Subcutaneous abdominal adipose tissue (tissue), 5 donors: ENCODE results near the gene SP3.
A peak's percentile ranks its signal among the peaks of the same experiment; 100 is the strongest.

ENCODE experiments used
- H3K27ac ChIP-seq: one replicate; pipeline ENCODE4 v1.7.0; 2013; ENCODE audit warnings: low read depth, mild to moderate bottlenecking, inconsistent platforms, low read length, moderate library complexity
- H3K27me3 ChIP-seq, 5 donors: one replicate each; pipeline ENCODE4 v1.7.0; 2013; ENCODE audit warnings: low read length in 5 of 5, inconsistent platforms in 1 of 5; ENCODE audit not compliant: control insufficient read depth in 5 of 5, insufficient read depth in 4 of 5
- H3K36me3 ChIP-seq, 5 donors: one replicate each; pipeline ENCODE4 v1.7.0; 2013; ENCODE audit warnings: low read length in 5 of 5; ENCODE audit not compliant: control insufficient read depth in 5 of 5, insufficient read depth in 5 of 5
- H3K4me1 ChIP-seq, 5 donors: one replicate each; pipeline ENCODE4 v1.7.0; 2013; ENCODE audit warnings: low read length in 5 of 5, mild to moderate bottlenecking in 3 of 5, moderate library complexity in 1 of 5; ENCODE audit not compliant: control insufficient read depth in 5 of 5, insufficient read depth in 5 of 5
- H3K4me3 ChIP-seq, 5 donors: one replicate each; pipeline ENCODE4 v1.7.0; 2013; ENCODE audit warnings: low read length in 5 of 5, low read depth in 1 of 5
- H3K9ac ChIP-seq, 5 donors: one replicate each; pipeline ENCODE4 v1.7.0; 2013; ENCODE audit warnings: low read length in 5 of 5, mild to moderate bottlenecking in 4 of 5, moderate library complexity in 3 of 5
- H3K9me3 ChIP-seq, 5 donors: one replicate each; pipeline ENCODE4 v1.7.0; 2013; ENCODE audit warnings: low read length in 5 of 5; ENCODE audit not compliant: control insufficient read depth in 5 of 5
- donor health status: healthy.
- donor health status: healthy.
- donor health status: healthy.
- donor health status: healthy.
- donor health status: healthy.

Gene SP3

DNA sequence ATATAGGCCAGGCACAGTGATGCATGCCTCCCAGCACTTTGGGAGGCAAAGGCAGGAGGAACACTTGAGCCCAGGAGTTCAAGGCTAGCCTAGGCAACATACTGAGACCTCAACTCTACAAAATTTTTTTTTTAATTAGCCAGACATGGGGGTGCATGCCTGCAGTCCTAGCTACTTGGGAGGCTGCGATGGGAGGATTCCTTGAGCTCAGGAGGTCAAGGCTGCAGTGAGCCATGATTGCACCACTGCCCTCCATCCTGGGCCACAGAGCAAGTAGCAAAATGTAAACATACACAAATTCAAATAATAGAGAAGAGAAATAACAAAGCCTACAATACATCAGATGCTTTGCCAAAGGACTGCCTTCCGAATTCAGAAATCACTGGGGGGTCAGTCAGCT lies 7.0 kb upstream of the SP3 start:
- Histone ChIP-seq H3K4me3 (no peak overlapping the region), H3K9me3 (no peaks in the 10 kb centered on the region), H3K4me1 (no peaks in the 10 kb centered on the region), H3K36me3 (no peaks in the 10 kb centered on the region), H3K9ac (no peak overlapping the region), H3K27me3 (no peaks in the 10 kb centered on the region), H3K27ac (no peak overlapping the region)

DNA sequence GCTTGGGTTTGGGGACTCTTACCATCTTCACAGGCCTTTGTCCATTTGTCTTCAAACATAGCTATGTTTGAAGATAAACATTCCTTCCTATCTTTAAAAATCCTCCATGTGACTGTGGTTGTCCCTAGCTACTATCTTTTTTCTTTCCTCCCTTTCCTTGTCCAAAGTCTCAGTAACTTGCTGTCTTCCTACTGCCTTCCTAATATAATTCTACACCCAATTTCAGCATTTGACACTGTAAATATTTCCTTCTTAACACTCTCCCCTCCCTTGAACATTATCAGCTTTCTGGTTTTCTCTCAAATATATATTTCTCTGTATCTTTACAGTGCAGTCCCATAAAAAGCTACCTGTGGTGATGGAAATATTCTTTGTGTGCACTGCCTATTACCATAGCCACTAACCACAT lies 5.3 kb upstream of the SP3 start:
- Histone ChIP-seq H3K4me1 (peaks cover 0 to 11% (median 7%) of the 10 kb centered on the region in 5 donors), H3K36me3 (no peaks in the 10 kb centered on the region), H3K9ac (no peak overlapping the region), H3K27ac (no peak overlapping the region), H3K4me3 (no peak overlapping the region), H3K9me3 (no peaks in the 10 kb centered on the region), H3K27me3 (no peaks in the 10 kb centered on the region)

DNA sequence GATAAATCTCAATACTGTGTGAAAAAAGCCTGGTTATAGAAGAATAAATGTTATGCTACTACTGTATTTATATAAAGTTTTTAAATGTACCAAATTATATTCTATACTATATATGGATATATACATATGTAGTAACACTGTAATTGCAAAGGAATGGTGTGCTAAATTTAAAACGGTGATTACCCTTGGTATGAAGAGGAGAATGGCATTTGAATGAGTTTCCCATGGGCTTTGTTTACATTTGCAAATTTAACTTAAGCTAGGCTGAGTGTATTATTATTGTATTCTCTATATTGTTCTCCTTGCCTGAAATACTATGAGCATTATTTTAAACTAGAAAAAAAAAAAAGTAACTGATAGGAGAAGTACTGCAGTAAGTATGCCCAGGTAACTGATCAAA lies 4.7 kb upstream of the SP3 start:
- H3K27ac ChIP-seq, result no peak overlapping the region
- H3K36me3 ChIP-seq, result no peaks in the 10 kb centered on the region
- no peak overlapping the region for H3K9ac ChIP-seq
- H3K4me3 ChIP-seq, result no peak overlapping the region
- peaks cover 0 to 13% (median 7%) of the 10 kb centered on the region in 5 donors for H3K4me1 ChIP-seq
- H3K27me3 ChIP-seq, result no peaks in the 10 kb centered on the region
- H3K9me3 ChIP-seq, result no peaks in the 10 kb centered on the region

DNA sequence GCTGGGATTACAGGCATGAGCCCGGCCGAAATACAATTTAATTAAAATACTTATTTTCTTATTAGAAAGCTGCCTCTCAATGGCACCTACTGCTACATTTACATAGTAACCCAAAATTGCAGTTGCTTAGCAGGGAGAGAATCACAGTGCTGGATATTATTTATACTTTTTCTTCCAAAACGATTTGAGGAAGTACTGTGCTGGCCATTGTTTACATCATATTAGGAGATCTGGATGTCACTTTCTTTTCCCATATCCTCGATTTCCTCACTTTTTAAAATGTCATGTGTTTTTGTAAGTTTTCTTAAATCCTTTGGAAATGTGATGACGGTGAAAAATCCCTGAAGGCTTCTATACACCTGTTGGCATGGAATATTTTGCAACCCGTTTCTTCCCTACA lies 3.4 kb upstream of the SP3 start:
- Histone ChIP-seq H3K4me3 (no peak overlapping the region), H3K36me3 (no peaks in the 10 kb centered on the region), H3K9ac (peak overlapping the region in 1 of 5 donors; percentile 20), H3K27me3 (no peaks in the 10 kb centered on the region), H3K27ac (no peak overlapping the region), H3K4me1 (peaks cover 0 to 13% (median 7%) of the 10 kb centered on the region in 5 donors), H3K9me3 (no peaks in the 10 kb centered on the region)

DNA sequence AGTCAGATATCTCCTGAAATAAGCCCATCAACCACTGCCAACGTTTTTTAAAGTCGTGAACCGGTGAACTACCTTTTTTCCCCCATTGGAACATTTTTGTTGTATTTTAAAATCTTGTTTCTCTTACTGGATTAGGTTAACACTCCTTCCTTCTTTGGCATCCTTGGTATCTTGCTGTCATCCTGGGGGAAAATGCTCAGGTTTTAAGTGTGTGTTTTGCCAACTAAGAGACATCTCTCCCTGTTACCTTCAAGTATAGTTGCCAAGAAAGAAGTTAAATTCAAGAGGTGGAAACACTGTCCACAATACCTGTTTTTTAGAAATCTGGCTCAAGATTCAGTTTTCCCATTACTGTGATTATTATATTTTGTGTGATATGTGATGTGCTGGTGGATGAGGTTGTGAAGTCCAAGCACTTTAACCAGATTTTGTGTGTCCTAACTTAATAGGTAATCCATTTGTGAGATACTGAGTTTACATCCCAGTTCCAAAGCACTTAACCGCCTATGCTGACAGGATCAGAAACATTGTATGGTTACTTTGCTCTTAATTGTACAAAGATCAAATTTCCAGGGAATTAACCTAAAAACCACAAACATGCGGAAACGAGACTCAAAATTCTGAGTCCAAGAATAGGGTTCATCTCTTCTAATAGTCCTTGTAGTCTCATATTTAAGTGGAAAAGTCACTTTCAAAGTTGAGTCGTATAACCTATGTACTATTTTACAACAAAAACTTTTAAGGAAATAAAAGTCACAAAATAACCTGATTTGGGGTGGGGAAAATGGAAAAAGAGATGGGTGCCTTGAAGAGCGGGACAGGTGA lies 1.3 kb upstream of the SP3 start:
- H3K4me3 ChIP-seq, result peak overlapping the region; percentile 72 to 95 (median 90)
- H3K9me3 ChIP-seq, result no peaks in the 10 kb centered on the region
- no peaks in the 10 kb centered on the region for H3K36me3 ChIP-seq
- H3K9ac ChIP-seq, result peak overlapping the region; percentile 74 to 92 (median 86)
- H3K4me1 ChIP-seq, result peaks cover 0 to 27% (median 20%) of the 10 kb centered on the region in 5 donors
- H3K27ac ChIP-seq, result peak overlapping the region; percentile 98
- H3K27me3 ChIP-seq, result no peaks in the 10 kb centered on the region

DNA sequence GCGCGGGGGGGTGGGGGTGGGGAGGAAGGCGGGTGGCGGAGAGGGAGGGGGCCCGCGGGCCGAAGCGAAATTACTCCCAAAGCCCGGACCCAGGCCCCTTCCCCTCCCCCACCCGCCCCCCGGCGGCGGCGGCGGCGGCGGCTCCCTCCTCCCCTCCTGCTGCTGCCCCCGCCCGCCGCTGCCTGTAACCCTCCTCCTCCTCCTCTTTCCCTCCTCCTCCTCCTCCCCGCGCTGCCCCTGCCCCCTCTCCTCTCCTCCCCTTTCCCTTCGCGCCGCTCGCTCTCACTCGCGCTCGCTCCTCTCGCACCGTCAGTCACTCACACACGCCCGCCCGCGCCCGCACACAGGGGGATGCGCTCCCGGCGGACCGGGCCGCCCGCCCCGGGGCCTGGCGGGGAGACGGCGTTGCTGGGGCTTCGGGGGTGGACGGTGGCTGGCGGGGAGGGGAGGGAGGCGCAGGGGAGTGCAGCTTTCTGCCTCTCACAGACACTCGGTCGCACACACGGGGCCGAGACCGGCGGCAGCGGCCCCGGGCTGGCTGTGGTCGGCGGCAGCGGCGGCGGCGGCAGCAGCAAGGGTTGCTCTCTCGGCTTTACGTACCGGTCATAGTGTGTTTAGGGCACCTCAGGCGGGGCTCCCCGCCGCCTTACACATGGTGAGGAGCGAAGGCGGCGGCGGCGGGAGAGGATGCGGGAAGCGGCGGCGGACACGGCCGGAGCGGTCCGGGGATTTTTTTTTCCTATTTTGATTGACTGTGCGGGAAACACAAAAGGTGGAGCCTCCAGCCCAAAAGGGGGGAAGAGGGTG lies 405 bp downstream of the SP3 start:
- Histone ChIP-seq H3K36me3 (peaks cover 0 to 3% (median 0%) of the 10 kb centered on the region in 5 donors), H3K9ac (peak overlapping the region in 4 of 5 donors; percentile 86 to 95 (median 88)), H3K9me3 (peaks cover 0 to 4% (median 0%) of the 10 kb centered on the region in 5 donors), H3K4me3 (peak overlapping the region in 4 of 5 donors; percentile 72 to 95 (median 91)), H3K4me1 (peaks cover 0 to 32% (median 26%) of the 10 kb centered on the region in 5 donors), H3K27me3 (no peaks in the 10 kb centered on the region), H3K27ac (peak overlapping the region; percentile 98)

DNA sequence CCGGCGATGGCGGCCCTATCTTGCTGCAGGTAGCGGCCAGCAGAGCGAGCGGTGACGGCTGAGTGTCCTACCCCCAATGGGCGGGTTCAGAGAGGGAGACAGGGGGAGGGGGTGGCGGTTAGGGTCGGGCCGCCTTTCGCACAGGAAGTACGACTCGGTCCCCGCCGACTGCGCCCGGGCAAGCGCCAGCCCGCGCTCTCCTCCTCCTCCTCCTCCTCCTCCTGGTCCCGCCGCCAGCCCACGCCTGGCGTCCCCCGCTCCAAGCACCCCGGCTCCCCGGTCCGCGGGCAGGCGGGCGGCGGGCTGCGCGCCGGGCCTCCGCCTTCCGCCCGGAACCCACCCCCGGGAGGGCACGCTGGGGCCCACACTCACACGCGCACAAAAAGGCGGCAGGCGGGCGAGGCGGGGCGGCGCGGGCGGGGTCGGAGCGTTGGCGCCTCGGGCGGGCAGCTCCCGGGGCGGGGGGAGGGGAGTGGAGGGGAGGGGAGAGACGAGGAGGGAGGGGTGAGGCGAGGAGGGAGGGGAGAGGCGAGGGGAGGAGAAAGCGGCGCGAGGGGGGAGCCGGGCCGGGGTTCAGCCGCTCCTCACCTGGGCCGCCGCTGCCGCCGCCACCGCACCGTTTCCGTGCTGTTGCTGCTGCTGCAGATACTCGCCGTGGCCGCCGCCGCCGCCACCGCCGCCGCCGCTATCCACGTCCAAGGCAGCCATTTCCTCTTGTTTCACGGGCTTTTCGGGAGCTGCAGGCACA lies 1.2 kb downstream of the SP3 start:
- Histone ChIP-seq H3K27me3 (no peaks in the 10 kb centered on the region), H3K27ac (peak overlapping the region; percentile 75), H3K9ac (peak overlapping the region in 3 of 5 donors; percentile 69 to 76 (median 71)), H3K9me3 (peaks cover 0 to 4% (median 0%) of the 10 kb centered on the region in 5 donors), H3K4me1 (peaks cover 0 to 34% (median 27%) of the 10 kb centered on the region in 5 donors), H3K36me3 (peaks cover 0 to 3% (median 0%) of the 10 kb centered on the region in 5 donors), H3K4me3 (peak overlapping the region in 4 of 5 donors; percentile 62 to 95 (median 88))

DNA sequence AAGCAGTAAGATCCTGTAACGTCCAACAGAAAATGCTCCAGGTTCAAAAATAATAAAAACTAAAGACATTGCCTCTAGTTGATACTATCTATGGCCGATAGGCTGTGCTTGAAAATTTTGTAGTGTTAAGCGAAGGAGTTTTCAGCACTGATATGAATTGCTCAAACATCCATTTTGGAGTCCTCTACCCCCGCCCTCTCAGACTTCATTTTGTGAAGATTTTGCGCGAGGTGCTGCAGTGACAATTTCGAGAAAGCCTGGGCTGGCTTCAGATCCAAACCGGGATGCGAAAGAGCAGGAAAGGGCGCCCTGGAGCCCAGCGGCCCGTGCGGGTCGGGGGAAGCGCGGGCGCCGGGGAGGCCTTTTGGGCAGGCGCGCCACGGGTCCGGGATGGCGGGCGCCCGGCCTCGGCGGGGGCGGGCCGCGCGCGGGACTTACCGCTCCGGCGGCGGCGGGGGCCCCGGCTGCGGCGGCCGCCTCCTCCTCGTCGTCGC lies 1.8 kb downstream of the SP3 start:
- Histone ChIP-seq H3K9ac (peak overlapping the region; percentile 60 to 81 (median 78)), H3K27ac (peak overlapping the region; percentile 91), H3K36me3 (peaks cover 0 to 3% (median 0%) of the 10 kb centered on the region in 5 donors), H3K9me3 (peaks cover 0 to 4% (median 0%) of the 10 kb centered on the region in 5 donors), H3K4me1 (peaks cover 0 to 36% (median 28%) of the 10 kb centered on the region in 5 donors), H3K4me3 (peak overlapping the region; percentile 62 to 95 (median 82)), H3K27me3 (no peaks in the 10 kb centered on the region)

DNA sequence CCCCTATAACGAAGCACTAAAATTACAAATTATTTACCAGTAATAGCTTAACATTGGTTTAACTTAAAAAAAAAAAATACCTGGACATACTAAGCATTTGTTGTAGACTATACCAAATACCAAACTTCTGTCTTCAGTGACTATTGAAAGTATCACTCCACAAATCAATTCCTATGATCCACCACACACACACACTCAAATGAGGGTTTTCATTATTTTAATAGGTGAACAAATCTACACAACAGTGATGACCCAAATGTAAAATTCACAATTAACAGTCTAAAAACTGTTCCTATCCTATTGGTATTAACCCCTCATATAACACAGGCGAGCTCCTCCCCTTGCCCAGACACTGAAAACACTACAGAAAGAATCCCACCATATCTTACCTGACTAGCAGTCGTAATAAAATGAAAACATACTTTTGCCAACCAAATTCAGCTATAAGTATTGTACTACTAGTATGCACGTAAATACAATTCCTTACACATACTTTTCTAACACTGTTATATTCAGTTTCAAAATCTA lies 2.5 kb downstream of the SP3 start:
- peaks cover 0 to 4% (median 0%) of the 10 kb centered on the region in 5 donors for H3K9me3 ChIP-seq
- H3K9ac ChIP-seq, result peak overlapping the region; percentile 60 to 81 (median 78)
- no peaks in the 10 kb centered on the region for H3K27me3 ChIP-seq
- peak overlapping the region; percentile 62 to 95 (median 82) for H3K4me3 ChIP-seq
- H3K36me3 ChIP-seq, result peaks cover 0 to 3% (median 0%) of the 10 kb centered on the region in 5 donors
- peaks cover 0 to 40% (median 34%) of the 10 kb centered on the region in 5 donors for H3K4me1 ChIP-seq
- peak overlapping the region; percentile 91 for H3K27ac ChIP-seq
